PC-9 (cell line): ENCODE results near the gene ENSA. TPM values are rescaled to one million over a fixed set of nuclear protein-coding genes. Genes with fewer than 3 reads are reported as not detected.

Source experiments
- BruUV-seq: library from RNA; stranded (reverse); fragments of 400-500 nt; replicated peaks from 2 replicates; lab custom pipeline; 2021; lab: Mats Ljungman, UMichigan
- CTCF ChIA-PET: fragments of 300-600 bp; sonication (Branson Sonifier 250); formaldehyde crosslinking; loops from one replicate; lab custom pipeline; 2022; ENCODE audit warnings: antibody characterized with exemption; lab: Charles Lee
- POLR2A ChIA-PET: fragments of 300-600 bp; sonication (Branson Sonifier 250); formaldehyde crosslinking; loops from one replicate; lab custom pipeline; 2022; ENCODE audit warnings: antibody characterized with exemption; ENCODE audit not compliant: unreplicated experiment; lab: Charles Lee
- DNase-seq, 2 experiments: peaks; one replicate each; pipeline versions ENCODE4 v3.0.0 to v3.0.0-alpha.2; 2015 to 2022; ENCODE audit warnings: mixed read lengths in 1 of 2
- H2AFZ ChIP-seq: fragments of 200-600 bp; sonication (generic); 2 replicates; pipeline ENCODE4 v1.8.1; 2017; ENCODE audit warnings: antibody characterized with exemption
- H3F3A ChIP-seq: fragments of 200-600 bp; sonication (generic); 2 replicates; pipeline ENCODE4 v1.8.1; 2017; ENCODE audit warnings: antibody characterized with exemption, mild to moderate bottlenecking, low read depth; ENCODE audit not compliant: insufficient read depth
- H3K27ac ChIP-seq: fragments of 200-600 bp; sonication (generic); 2 replicates; pipeline ENCODE4 v1.6.1; 2016; ENCODE audit warnings: mixed run types
- H3K27me3 ChIP-seq: fragments of 200-600 bp; sonication (generic); 2 replicates; pipeline ENCODE4 v1.6.1; 2016; ENCODE audit warnings: low read depth, mixed run types; ENCODE audit not compliant: insufficient read depth
- H3K36me3 ChIP-seq: fragments of 200-600 bp; sonication (generic); 2 replicates; pipeline ENCODE4 v1.6.1; 2016; ENCODE audit warnings: low read depth, mixed run types
- H3K4me1 ChIP-seq: fragments of 200-600 bp; sonication (generic); replicated peaks from 2 replicates; pipeline ENCODE4 v1.6.1; 2016; ENCODE audit warnings: mixed run types; ENCODE audit not compliant: insufficient read depth
- H3K4me2 ChIP-seq: fragments of 200-600 bp; sonication (generic); 2 replicates; pipeline ENCODE4 v1.6.1; 2017; ENCODE audit warnings: mixed run types
- H3K4me3 ChIP-seq: fragments of 200-600 bp; sonication (generic); 2 replicates; pipeline ENCODE4 v1.6.1; 2016; ENCODE audit warnings: mixed run types
- H3K79me2 ChIP-seq: fragments of 200-600 bp; sonication (generic); 2 replicates; pipeline ENCODE4 v1.6.1; 2017; ENCODE audit warnings: low read depth, mixed run types
- H3K9me2 ChIP-seq: fragments of 200-600 bp; sonication (generic); 2 replicates; pipeline ENCODE4 v1.8.1; 2017; ENCODE audit warnings: mild to moderate bottlenecking; ENCODE audit not compliant: insufficient read depth
- H3K9me3 ChIP-seq: fragments of 200-600 bp; sonication (generic); 2 replicates; pipeline ENCODE4 v1.8.1; 2016; ENCODE audit warnings: low read depth; ENCODE audit not compliant: insufficient read depth
- H4K20me1 ChIP-seq: fragments of 200-600 bp; sonication (generic); 2 replicates; pipeline ENCODE4 v1.8.1; 2017; ENCODE audit not compliant: insufficient read depth
- EZH2 ChIP-seq: fragments of 200-600 bp; sonication (generic); IDR thresholded peaks from 2 replicates; pipeline ENCODE4 v1.8.0; 2017; ENCODE audit warnings: antibody characterized with exemption, low read depth
- intact Hi-C: fragments of 100-400 bp; cut with micrococcal nuclease; formaldehyde crosslinking; loops from one replicate; pipeline ENCODE4 v1.10.0; 2022; ENCODE audit not compliant: unreplicated experiment
- total RNA-seq: library from RNA; stranded (reverse); gene quantifications from 2 replicates; pipeline ENCODE4 v1.2.3, GENCODE V29; 2021
- TF ChIP-seq, protein P1 (sequence below): fragments of 200-600 bp; sonication (generic); conservative IDR thresholded peaks from 2 replicates; pipeline ENCODE4 v1.6.1; 2017; ENCODE audit warnings: mixed run types, antibody characterized with exemption, mild to moderate bottlenecking, moderate library complexity

Gene ENSA
- total RNA-seq, 1 experiment from 2014 or later = 229 TPM

DNA sequence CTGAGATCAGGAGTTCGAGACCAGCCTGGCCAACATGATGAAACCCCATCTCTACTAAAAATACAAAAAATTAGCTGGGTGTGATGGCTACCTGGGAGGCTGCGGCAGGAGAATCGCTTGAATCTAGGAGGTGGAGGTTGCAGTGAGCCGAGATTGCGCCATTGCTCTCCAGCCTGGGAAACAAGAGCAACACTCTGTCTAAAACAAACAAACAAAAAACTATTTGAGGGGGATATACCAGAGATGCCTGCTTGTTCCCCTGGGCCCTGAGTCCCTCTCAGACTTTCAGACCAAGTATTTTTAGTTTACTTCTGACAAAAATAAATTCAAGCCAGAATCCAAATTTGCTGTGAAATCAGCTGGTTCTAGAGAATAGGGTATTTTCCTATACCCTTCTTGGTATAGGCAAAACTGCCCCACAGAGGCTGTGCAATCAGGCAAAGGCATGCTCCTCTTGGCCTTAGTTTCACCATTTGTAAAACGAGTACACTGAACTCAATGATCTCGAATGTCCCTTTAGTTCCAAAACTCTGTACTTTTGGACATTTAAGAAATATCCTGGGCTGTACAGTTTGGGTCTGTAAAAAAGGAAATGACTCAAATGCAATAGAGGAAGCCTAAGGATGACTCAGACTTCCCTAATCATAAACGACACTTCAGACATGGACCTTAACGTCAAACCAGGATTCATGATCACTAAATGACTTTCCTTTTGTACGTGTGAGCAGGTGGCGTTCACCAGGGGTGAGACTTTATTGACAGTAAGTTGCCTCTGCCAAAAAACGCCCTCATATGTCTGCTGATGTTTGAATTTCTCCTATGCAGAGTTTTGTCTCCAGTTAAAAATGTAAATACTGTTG, 16.1 kb downstream of the ENSA start:
- peak overlapping the region; percentile 67 for H3K4me2 ChIP-seq
- H3K9me3 ChIP-seq = no peaks in the 10 kb centered on the region
- POLR2A ChIA-PET = interaction anchor here (0.7 kb wide), 1 partner anchor 253 kb away, joined by 3 read pairs; no protein-coding TSS in a partner anchor
- no peaks in the 10 kb centered on the region for H4K20me1 ChIP-seq
- H3K4me3 ChIP-seq = no peak overlapping the region
- peak overlapping the region; percentile 97 for H3K27ac ChIP-seq
- TF ChIP-seq EZH2 = no peak
- TF ChIP-seq, protein P1, sequence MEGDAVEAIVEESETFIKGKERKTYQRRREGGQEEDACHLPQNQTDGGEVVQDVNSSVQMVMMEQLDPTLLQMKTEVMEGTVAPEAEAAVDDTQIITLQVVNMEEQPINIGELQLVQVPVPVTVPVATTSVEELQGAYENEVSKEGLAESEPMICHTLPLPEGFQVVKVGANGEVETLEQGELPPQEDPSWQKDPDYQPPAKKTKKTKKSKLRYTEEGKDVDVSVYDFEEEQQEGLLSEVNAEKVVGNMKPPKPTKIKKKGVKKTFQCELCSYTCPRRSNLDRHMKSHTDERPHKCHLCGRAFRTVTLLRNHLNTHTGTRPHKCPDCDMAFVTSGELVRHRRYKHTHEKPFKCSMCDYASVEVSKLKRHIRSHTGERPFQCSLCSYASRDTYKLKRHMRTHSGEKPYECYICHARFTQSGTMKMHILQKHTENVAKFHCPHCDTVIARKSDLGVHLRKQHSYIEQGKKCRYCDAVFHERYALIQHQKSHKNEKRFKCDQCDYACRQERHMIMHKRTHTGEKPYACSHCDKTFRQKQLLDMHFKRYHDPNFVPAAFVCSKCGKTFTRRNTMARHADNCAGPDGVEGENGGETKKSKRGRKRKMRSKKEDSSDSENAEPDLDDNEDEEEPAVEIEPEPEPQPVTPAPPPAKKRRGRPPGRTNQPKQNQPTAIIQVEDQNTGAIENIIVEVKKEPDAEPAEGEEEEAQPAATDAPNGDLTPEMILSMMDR = no peak
- peaks cover 72% of the 10 kb centered on the region for H3F3A ChIP-seq
- H3K4me1 ChIP-seq = peaks cover 52% of the 10 kb centered on the region
- peaks cover 45% of the 10 kb centered on the region for H3K79me2 ChIP-seq
- BruUV-seq = no TSS peak
- intact Hi-C loops = loop anchor here (5.0 kb wide), 1 partner anchor 51 kb away; no protein-coding TSS in a partner anchor
- H3K36me3 ChIP-seq = peaks cover 16% of the 10 kb centered on the region; the same call in 1 of the 2 replicates
- no peak overlapping the region for H2AFZ ChIP-seq
- no peaks in the 10 kb centered on the region for H3K9me2 ChIP-seq
- no peaks in the 10 kb centered on the region for H3K27me3 ChIP-seq
- DNase-seq = peak in 1 of 2 experiments; percentile 86
- CTCF ChIA-PET = interaction anchor here (0.6 kb wide), 1 partner anchor 10 kb away, joined by 3 read pairs; no protein-coding TSS in a partner anchor

DNA sequence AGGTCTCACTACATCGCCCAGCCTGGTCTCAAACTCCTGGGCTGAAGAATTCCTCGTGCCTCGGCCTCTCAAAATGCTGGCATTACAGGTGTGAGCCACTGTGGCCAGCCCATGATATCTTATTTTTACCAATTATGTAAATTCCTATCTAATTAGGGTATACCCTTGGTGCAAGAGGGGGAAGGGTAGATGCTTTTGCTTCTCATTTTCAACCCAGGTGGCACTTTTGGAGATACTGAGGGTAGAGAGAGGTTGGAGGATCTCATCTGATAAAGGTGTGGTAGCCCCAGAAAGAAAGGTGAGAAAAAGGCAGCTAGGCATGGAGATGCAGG, 17.4 kb downstream of the ENSA start:
- CTCF ChIA-PET = no interaction called here
- POLR2A ChIA-PET = interaction anchor here (0.7 to 1.2 kb wide), 3 partner anchors 19 to 50 kb away, joined by 5 to 20 read pairs (median 5); partner anchors contain the start of gene MCL1
- no peaks in the 10 kb centered on the region for H3K9me2 ChIP-seq
- H3K4me1 ChIP-seq = peaks cover 52% of the 10 kb centered on the region
- H3K36me3 ChIP-seq = peaks cover 9% of the 10 kb centered on the region; the same call in 1 of the 2 replicates
- no peaks in the 10 kb centered on the region for H3K27me3 ChIP-seq
- peaks cover 44% of the 10 kb centered on the region for H3K79me2 ChIP-seq
- H4K20me1 ChIP-seq = no peaks in the 10 kb centered on the region
- peaks cover 64% of the 10 kb centered on the region for H3F3A ChIP-seq
- H3K27ac ChIP-seq = peak overlapping the region; percentile 97
- TF ChIP-seq EZH2 = no peak
- TF ChIP-seq, protein P1 = no peak
- H3K4me2 ChIP-seq = peak overlapping the region; percentile 64
- BruUV-seq = TSS peak; percentile 91
- no peak for DNase-seq
- H3K9me3 ChIP-seq = no peaks in the 10 kb centered on the region
- no peak overlapping the region for H2AFZ ChIP-seq
- intact Hi-C loops = loop anchor here (5.0 kb wide), 1 partner anchor 50 kb away; no protein-coding TSS in a partner anchor
- no peak overlapping the region; the same call in 1 of the 2 replicates for H3K4me3 ChIP-seq

DNA sequence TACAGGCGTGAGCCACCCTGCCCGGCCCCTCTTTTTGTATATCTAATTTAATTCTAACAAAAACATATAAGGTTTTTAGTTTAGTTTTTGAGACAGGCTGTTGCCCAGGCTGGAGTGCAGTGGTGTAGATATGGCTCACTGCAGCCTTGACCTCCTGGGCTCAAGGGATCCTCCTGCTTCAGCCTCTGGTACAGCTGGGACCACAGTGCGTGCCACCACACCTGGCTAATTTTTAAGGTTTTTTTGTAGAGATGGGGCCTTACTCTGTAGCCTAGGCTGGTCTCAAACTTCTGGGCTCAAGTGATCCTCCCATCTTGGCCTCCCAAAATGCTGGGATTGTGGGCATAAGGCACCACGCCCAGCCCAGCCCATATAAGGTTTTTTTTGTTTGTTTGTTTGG, 18.8 kb downstream of the ENSA start:
- H3K27me3 ChIP-seq = no peaks in the 10 kb centered on the region
- ChIA-PET POLR2A (interaction anchor here (0.6 to 0.7 kb wide), 2 partner anchors 65 to 977 kb away, joined by 5 to 14 read pairs; no protein-coding TSS in a partner anchor), CTCF (no interaction called here)
- H3K36me3 ChIP-seq = peaks cover 8% of the 10 kb centered on the region; the same call in 1 of the 2 replicates
- TF ChIP-seq EZH2 = no peak
- TF ChIP-seq, protein P1 = no peak
- H3K4me1 ChIP-seq = peaks cover 57% of the 10 kb centered on the region
- intact Hi-C loops = loop anchor here (2.0 to 5.0 kb wide), 2 partner anchors 32 to 48 kb away; partner anchors contain the start of gene MCL1
- H3K9me2 ChIP-seq = no peaks in the 10 kb centered on the region
- peaks cover 67% of the 10 kb centered on the region for H3F3A ChIP-seq
- no peaks in the 10 kb centered on the region for H3K9me3 ChIP-seq
- no peak for DNase-seq
- no TSS peak for BruUV-seq
- H4K20me1 ChIP-seq = no peaks in the 10 kb centered on the region
- H3K4me2 ChIP-seq = peak overlapping the region; percentile 64
- H3K27ac ChIP-seq = peak overlapping the region; percentile 97
- no peak overlapping the region for H3K4me3 ChIP-seq
- no peak overlapping the region for H2AFZ ChIP-seq
- peaks cover 49% of the 10 kb centered on the region for H3K79me2 ChIP-seq
